Measurements from ENCODE around the gene TMEM212. TPM values are rescaled to one million over a fixed set of nuclear protein-coding genes. Genes with fewer than 3 reads are reported as not detected.

Gene TMEM212
- total RNA-seq, 2 experiments from 2014 or later: not detected

- Mint-ChIP-seq H3K36me3 (ENCODE audit: low read depth) (no peaks in the 10 kb centered on the region), H3K9me3 (peaks cover 2% of the 10 kb centered on the region), H3K27ac (no peak overlapping the region), H3K4me3 (no peak overlapping the region), H3K4me1 (no peaks in the 10 kb centered on the region), H3K27me3 (peaks cover 11% of the 10 kb centered on the region)
- POLR2A ChIA-PET: no interaction called here
- CTCF ChIA-PET: no interaction called here
- DNase-seq: no peak
Observed at GRCh38 chr3:171821044-171821443, 22.1 kb upstream of the TMEM212 start.

DNA sequence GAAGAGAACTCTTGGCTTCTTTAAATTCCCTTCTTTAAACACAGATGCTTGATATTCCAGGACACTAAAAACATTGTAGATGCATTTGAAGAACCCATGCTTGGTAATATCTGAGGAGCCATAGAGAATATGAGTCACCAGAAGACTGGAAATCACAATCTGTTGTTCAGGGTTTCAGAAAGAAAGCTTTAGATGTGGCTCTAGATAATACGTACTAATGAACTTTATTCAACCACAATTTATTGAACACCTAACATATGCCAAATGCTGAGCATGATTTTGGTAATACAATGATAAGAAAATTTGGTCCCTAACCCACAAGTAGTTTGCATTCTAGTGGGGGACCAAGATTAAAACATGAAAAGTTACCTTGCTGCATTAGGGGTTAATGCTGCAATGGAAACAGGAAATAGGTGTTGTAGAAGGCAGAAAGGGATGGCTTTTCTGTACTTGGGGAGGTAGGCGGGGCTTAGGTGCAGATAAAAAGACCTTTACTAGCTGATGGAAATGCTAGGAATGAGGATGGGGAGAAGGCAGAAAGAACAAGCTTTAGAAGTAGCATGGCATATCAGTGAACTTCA lies 21.3 kb upstream of the TMEM212 start:
- POLR2A ChIA-PET: no interaction called here
- DNase-seq: no peak
- Mint-ChIP-seq H3K4me1 (no peaks in the 10 kb centered on the region), H3K27me3 (peaks cover 7% of the 10 kb centered on the region), H3K9me3 (peaks cover 2% of the 10 kb centered on the region), H3K36me3 (ENCODE audit: low read depth) (no peaks in the 10 kb centered on the region), H3K27ac (no peak overlapping the region), H3K4me3 (no peak overlapping the region)
- CTCF ChIA-PET: interaction anchor here (1.7 kb wide), 1 partner anchor 18 kb away, joined by 7 read pairs; no protein-coding TSS in a partner anchor

DNA sequence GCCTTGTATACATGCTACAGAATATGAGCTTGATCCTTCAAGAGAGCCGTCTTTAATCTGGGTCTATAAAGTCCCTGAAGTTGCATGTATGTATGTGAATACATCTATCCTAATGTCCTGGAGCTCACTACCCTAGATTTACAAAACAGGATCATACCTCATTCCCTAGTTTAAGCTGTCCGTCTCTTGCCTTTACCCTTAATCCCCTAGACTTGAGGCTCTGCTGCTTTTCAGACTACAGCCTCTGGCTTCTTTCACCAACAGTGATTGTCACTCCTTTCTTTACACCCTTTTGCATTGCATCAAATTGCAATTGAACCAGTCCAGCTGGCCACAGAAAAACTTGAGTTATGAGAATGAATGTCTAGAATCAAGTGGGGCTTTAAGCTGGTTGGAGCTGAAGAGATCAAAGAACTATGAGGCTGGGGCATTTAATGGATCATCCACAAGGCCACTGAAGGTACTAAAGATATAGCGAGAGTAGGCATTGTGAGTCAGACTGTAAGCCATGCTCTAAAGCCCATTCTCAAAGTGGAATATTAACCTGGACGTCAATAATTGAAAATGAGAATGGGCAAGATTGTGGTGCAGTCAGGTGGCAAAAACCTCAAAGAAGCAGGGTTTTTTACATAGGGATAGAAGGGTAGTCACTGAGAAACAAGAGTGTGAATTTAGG lies 20.6 kb upstream of the TMEM212 start:
- ChIA-PET CTCF (interaction anchor here (1.7 kb wide), 1 partner anchor 17 kb away, joined by 7 read pairs; no protein-coding TSS in a partner anchor), POLR2A (no interaction called here)
- peaks cover 7% of the 10 kb centered on the region for H3K27me3 Mint-ChIP-seq
- H3K4me3 Mint-ChIP-seq: no peak overlapping the region
- peaks cover 2% of the 10 kb centered on the region for H3K9me3 Mint-ChIP-seq
- no peak overlapping the region for H3K27ac Mint-ChIP-seq
- no peak for DNase-seq
- no peaks in the 10 kb centered on the region for H3K36me3 Mint-ChIP-seq (ENCODE audit: low read depth)
- no peaks in the 10 kb centered on the region for H3K4me1 Mint-ChIP-seq

DNA sequence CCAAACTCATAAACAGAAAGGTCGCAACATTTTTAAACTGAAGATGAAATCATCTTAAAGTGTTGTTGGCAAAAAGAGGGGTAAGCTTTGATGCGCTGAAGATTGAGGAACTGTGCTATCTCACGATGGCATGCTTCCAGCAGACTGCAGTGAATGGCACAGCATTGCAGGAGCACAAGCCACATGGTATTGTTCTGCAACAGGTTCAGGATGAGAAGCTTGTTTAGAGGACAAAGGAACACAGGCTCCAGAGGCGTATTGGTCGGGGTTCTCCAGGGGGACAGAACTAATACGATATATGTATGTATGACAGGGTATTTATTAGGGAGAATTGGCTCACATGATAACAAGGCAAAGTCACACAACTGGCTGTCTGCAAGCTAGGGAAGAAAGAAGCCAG lies 19.0 kb upstream of the TMEM212 start:
- Mint-ChIP-seq H3K4me1 (peaks cover 2% of the 10 kb centered on the region), H3K27ac (no peak overlapping the region), H3K27me3 (peaks cover 12% of the 10 kb centered on the region), H3K36me3 (ENCODE audit: low read depth) (no peaks in the 10 kb centered on the region), H3K4me3 (no peak overlapping the region), H3K9me3 (no peaks in the 10 kb centered on the region)
- POLR2A ChIA-PET: no interaction called here
- CTCF ChIA-PET: no interaction called here
- no peak for DNase-seq

DNA sequence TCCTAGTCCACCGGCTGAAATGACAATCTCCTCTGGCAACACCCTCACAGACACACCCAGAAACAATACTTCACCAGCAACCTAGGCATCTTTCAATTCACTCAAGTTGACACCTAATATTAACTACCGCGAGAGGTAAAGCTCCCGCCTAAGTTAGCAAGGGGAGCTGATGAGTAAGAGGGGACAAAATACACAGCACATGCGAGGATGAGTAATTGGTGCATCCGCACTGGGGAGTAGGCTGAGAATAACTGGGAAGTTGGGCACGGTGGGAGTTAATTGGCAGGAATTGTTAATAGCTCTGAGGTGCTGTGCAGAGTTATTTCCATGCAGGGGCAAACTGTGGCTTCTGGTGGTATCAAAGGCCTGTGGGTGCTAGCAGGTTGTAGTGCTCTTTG lies 18.3 kb upstream of the TMEM212 start:
- H3K9me3 Mint-ChIP-seq: no peaks in the 10 kb centered on the region
- H3K27me3 Mint-ChIP-seq: peaks cover 16% of the 10 kb centered on the region
- H3K27ac Mint-ChIP-seq: no peak overlapping the region
- DNase-seq: no peak
- CTCF ChIA-PET: no interaction called here
- POLR2A ChIA-PET: no interaction called here
- H3K4me3 Mint-ChIP-seq: no peak overlapping the region
- peaks cover 2% of the 10 kb centered on the region for H3K4me1 Mint-ChIP-seq
- H3K36me3 Mint-ChIP-seq (ENCODE audit: low read depth): no peaks in the 10 kb centered on the region

DNA sequence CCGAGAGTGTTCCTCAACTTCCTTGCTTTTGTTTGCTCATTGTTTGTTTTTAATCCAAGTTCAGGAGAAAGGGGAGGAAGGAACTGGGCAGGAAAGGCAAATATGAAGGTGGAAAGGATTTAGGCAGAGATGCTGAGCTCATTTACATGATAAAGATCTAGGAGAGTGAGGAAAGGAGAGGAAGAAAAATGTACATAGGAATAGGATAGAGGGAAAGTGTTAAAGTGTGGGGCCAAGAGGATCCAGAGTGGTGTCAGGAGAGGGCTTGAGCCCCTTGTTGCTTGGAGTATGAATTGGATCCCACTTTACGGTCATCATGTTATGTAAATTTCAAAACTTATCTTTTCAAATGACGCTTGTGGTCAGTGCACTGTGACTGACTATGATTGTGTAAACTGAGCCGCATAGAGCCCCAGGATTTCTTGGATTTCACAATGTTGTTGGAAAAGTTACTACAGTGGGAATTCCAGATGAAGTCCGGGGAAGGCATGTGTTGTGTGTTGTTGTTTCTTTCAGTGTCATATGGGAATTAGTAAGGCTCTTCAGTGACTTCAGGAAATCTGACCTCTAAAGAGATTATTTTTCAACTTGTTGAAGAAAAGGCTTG lies 17.8 kb upstream of the TMEM212 start:
- no peak overlapping the region for H3K27ac Mint-ChIP-seq
- H3K9me3 Mint-ChIP-seq: no peaks in the 10 kb centered on the region
- H3K4me1 Mint-ChIP-seq: peaks cover 2% of the 10 kb centered on the region
- ChIA-PET POLR2A (no interaction called here), CTCF (no interaction called here)
- H3K27me3 Mint-ChIP-seq: peaks cover 17% of the 10 kb centered on the region
- no peaks in the 10 kb centered on the region for H3K36me3 Mint-ChIP-seq (ENCODE audit: low read depth)
- DNase-seq: no peak
- H3K4me3 Mint-ChIP-seq: no peak overlapping the region

DNA sequence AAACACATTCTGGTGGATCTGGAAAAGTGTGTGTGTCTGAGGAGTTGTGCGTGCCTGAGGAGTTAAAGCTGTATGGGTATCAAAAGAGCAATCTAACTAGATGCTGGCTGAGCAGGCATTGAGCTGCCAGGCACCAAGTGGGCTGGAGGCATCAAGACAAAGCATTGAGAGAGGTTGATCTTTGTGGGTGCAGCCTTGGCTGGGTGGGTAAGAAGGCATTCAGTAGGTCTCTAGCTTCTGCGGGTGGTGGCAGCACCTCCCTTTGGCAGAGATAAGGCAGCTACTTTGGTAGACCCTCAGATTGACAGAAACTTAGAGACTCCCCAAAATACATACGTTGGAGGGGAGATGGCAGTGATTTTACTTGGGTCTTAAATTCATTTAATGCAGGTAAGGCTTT lies 15.8 kb upstream of the TMEM212 start:
- Mint-ChIP-seq H3K4me3 (no peak overlapping the region), H3K4me1 (peaks cover 2% of the 10 kb centered on the region), H3K27ac (no peak overlapping the region), H3K27me3 (peaks cover 12% of the 10 kb centered on the region), H3K9me3 (no peaks in the 10 kb centered on the region), H3K36me3 (ENCODE audit: low read depth) (no peaks in the 10 kb centered on the region)
- ChIA-PET POLR2A (no interaction called here), CTCF (no interaction called here)
- no peak for DNase-seq

- no peaks in the 10 kb centered on the region for H3K36me3 Mint-ChIP-seq (ENCODE audit: low read depth)
- H3K27me3 Mint-ChIP-seq: peaks cover 12% of the 10 kb centered on the region
- ChIA-PET CTCF (interaction anchor here (1.4 kb wide), 1 partner anchor 55 kb away, joined by 3 read pairs; no protein-coding TSS in a partner anchor), POLR2A (no interaction called here)
- no peak for DNase-seq
- H3K27ac Mint-ChIP-seq: no peak overlapping the region
- H3K4me1 Mint-ChIP-seq: peaks cover 2% of the 10 kb centered on the region
- no peaks in the 10 kb centered on the region for H3K9me3 Mint-ChIP-seq
- no peak overlapping the region for H3K4me3 Mint-ChIP-seq
Observed at GRCh38 chr3:171827836-171828458, 15.2 kb upstream of the TMEM212 start.

GRCh38 chr3:171828902-171829770 lies 14.0 kb upstream of the TMEM212 start:
- H3K4me3 Mint-ChIP-seq: no peak overlapping the region
- CTCF ChIA-PET: interaction anchor here (1.2 to 1.5 kb wide), 3 partner anchors 26 to 838 kb away, joined by 3 read pairs; no protein-coding TSS in a partner anchor
- POLR2A ChIA-PET: no interaction called here
- no peak for DNase-seq
- H3K36me3 Mint-ChIP-seq (ENCODE audit: low read depth): no peaks in the 10 kb centered on the region
- H3K27ac Mint-ChIP-seq: no peak overlapping the region
- peaks cover 12% of the 10 kb centered on the region for H3K27me3 Mint-ChIP-seq
- H3K4me1 Mint-ChIP-seq: peaks cover 2% of the 10 kb centered on the region
- no peaks in the 10 kb centered on the region for H3K9me3 Mint-ChIP-seq

- CTCF ChIA-PET: interaction anchor here (1.2 to 1.5 kb wide), 3 partner anchors 14 to 837 kb away, joined by 3 read pairs; no protein-coding TSS in a partner anchor
- DNase-seq: no peak
- no peaks in the 10 kb centered on the region for H3K9me3 Mint-ChIP-seq
- H3K27ac Mint-ChIP-seq: no peak overlapping the region
- H3K27me3 Mint-ChIP-seq: peaks cover 12% of the 10 kb centered on the region
- no peak overlapping the region for H3K4me3 Mint-ChIP-seq
- POLR2A ChIA-PET: no interaction called here
- peaks cover 2% of the 10 kb centered on the region for H3K4me1 Mint-ChIP-seq
- no peaks in the 10 kb centered on the region for H3K36me3 Mint-ChIP-seq (ENCODE audit: low read depth)
Observed at GRCh38 chr3:171829841-171830517, 13.2 kb upstream of the TMEM212 start.

GRCh38 chr3:171830518-171830875 lies 12.7 kb upstream of the TMEM212 start:
- DNase-seq: no peak
- Mint-ChIP-seq H3K9me3 (no peaks in the 10 kb centered on the region), H3K27me3 (peaks cover 12% of the 10 kb centered on the region), H3K4me3 (no peak overlapping the region), H3K27ac (no peak overlapping the region), H3K4me1 (peaks cover 2% of the 10 kb centered on the region), H3K36me3 (ENCODE audit: low read depth) (no peaks in the 10 kb centered on the region)
- POLR2A ChIA-PET: no interaction called here
- CTCF ChIA-PET: interaction anchor here (1.2 to 1.4 kb wide), 2 partner anchors 14 to 53 kb away, joined by 3 to 4 read pairs; no protein-coding TSS in a partner anchor

DNA sequence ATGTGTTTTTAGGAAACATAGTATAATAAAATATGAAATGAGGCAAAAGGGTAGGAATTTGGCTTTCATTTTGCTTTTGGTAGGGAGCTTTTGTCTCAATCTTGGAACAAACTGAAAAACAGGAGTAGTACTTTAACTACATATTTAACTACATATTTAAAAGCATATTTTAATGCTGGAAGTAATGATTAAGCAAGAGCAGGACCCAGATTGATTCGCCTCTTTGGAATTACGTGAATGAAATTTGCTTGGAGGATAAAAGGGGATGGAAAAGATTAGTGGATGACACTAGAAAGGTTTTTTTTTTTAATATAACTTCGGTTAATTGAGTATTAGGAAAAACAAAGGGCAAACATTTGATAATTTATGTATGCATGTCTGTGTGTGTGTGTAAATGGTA lies 11.2 kb upstream of the TMEM212 start:
- Mint-ChIP-seq H3K4me1 (peaks cover 2% of the 10 kb centered on the region), H3K9me3 (no peaks in the 10 kb centered on the region), H3K36me3 (ENCODE audit: low read depth) (no peaks in the 10 kb centered on the region), H3K27me3 (peaks cover 14% of the 10 kb centered on the region), H3K27ac (no peak overlapping the region), H3K4me3 (no peak overlapping the region)
- ChIA-PET POLR2A (interaction anchor here (0.5 kb wide), 1 partner anchor 270 kb away, joined by 4 read pairs; no protein-coding TSS in a partner anchor), CTCF (interaction anchor here (0.7 to 0.8 kb wide), 2 partner anchors 9 to 1073 kb away, joined by 3 to 5 read pairs; no protein-coding TSS in a partner anchor)
- DNase-seq: no peak

Measured in activated CD4-positive, alpha-beta T cell treated with anti-CD3 and anti-CD28 coated beads, Interleukin-2, amount 10 ng/mL, durations not matched to agents 7 days and 5 days (primary cell).